ENCODE data around the gene GNPTAB. TPM values are rescaled to one million over a fixed set of nuclear protein-coding genes. Genes with fewer than 3 reads are reported as not detected.

Gene GNPTAB
- total and polyA plus RNA-seq, 2 of the 13 experiments (the other 11 are each of a cell fraction or from before 2014, with no cell fraction given): 13.6 to 19.4 TPM

DNA sequence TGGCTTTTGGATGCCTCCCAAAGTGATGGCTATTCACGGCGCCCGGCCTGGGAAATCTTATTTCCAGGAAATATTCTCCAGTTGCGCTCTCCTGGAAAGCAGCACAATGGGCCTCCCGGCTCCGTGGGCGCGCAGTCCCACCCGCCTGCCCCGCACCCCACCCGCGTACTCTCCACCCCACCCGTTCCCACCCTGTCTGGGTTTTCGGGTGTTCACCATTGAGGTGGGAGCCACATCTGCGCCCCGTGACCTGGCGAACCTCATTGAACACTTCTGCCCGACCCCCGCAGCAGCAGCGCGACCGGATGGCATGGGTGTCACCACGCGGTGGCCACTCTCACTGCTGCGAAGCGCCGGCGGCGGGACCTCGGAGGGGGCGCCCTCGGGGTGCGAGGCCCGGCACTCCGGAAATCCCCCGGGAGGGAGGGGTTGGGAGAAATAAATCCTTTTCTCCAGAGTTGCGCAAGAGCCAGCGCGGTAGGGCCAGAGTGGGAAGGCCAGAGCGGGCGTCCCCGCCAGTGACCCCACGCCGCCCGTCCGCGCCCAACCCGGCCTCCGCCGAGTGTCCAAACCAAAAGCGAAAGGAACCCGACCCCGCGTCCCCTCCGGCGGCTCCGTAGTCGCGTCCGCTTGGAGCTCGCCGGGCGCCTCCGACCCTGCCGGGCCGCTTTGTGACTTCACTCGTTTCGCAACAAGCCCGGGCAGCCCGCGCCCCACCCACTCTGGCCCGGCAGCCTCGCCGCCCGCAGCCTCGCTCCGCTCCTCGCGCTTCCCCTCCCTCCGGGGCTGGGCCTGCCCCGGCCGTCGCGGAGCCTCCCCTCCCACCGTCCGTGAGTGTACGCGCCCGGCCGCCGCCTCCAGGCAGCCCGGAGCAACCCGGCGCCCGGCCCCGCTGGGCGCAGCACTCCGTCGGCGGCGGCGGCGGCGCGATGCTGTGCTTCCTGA is 46.4 kb upstream of the GNPTAB start, which contains the start of gene DRAM1 (continued):
- TF ChIP-seq ZBTB44 (CRISPR knock-in tag; IDR thresholded peaks at IDR 0.05) (no peak), ZFP1 (CRISPR knock-in tag; IDR thresholded peaks at IDR 0.05) (peak; percentile 39; the same call in 1 of the 2 replicates), KDM4B (CRISPR knock-in tag; IDR thresholded peaks at IDR 0.05) (peak; percentile 52; the same call in 1 of the 2 replicates), PCBP1 (IDR thresholded peaks at IDR 0.05; ENCODE audit: borderline replicate concordance, low read depth, low read length) (no peak), ZNF292 (CRISPR knock-in tag; IDR thresholded peaks at IDR 0.05; ENCODE audit: borderline replicate concordance, low read depth) (peak; percentile 72; the same call in 1 of the 2 replicates), TMF1 (CRISPR knock-in tag; IDR thresholded peaks at IDR 0.05; ENCODE audit: low read depth) (no peak; the same call in 1 of the 2 replicates), SP140L (CRISPR knock-in tag; IDR thresholded peaks at IDR 0.05; ENCODE audit: borderline replicate concordance) (no peak), ZFP41 (CRISPR knock-in tag; IDR thresholded peaks at IDR 0.05; ENCODE audit: borderline replicate concordance) (no peak), KDM6A (CRISPR knock-in tag; IDR thresholded peaks at IDR 0.05; ENCODE audit: low read depth) (no peak), ZNF10 (CRISPR knock-in tag; IDR thresholded peaks at IDR 0.05; ENCODE audit: borderline replicate concordance, low read depth) (no peak), RXRB (CRISPR knock-in tag; IDR thresholded peaks at IDR 0.05; ENCODE audit: borderline replicate concordance) (no peak), RFX1 (IDR thresholded peaks at IDR 0.05) (no peak), SIN3A (IDR thresholded peaks at IDR 0.05; ENCODE audit: borderline replicate concordance, low read depth, low read length) (0 out of 2 replicates have a peak, but pooled peaks have one; percentile 61), ZBTB38 (CRISPR knock-in tag; IDR thresholded peaks at IDR 0.05) (peak; percentile 63), ZNF567 (CRISPR knock-in tag; IDR thresholded peaks at IDR 0.05; ENCODE audit: borderline replicate concordance) (no peak), ZNF17 (CRISPR knock-in tag; IDR thresholded peaks at IDR 0.05) (peak; percentile 83; the same call in 1 of the 2 replicates), SAFB2 (CRISPR knock-in tag; IDR thresholded peaks at IDR 0.05; ENCODE audit: borderline replicate concordance, low read depth) (peak; percentile 78; the same call in 1 of the 2 replicates), ELF4 (CRISPR knock-in tag; IDR thresholded peaks at IDR 0.05; ENCODE audit: borderline replicate concordance) (no peak), PHF21A (CRISPR knock-in tag; IDR thresholded peaks at IDR 0.05) (peak; percentile 97), SIX1 (CRISPR knock-in tag; IDR thresholded peaks at IDR 0.05; ENCODE audit: borderline replicate concordance) (no peak), ZNF296 (CRISPR knock-in tag; conservative IDR thresholded peaks at IDR 0.05) (peak; percentile 63; the same call in 1 of the 2 replicates)
- TF ChIP-seq, protein P1, sequence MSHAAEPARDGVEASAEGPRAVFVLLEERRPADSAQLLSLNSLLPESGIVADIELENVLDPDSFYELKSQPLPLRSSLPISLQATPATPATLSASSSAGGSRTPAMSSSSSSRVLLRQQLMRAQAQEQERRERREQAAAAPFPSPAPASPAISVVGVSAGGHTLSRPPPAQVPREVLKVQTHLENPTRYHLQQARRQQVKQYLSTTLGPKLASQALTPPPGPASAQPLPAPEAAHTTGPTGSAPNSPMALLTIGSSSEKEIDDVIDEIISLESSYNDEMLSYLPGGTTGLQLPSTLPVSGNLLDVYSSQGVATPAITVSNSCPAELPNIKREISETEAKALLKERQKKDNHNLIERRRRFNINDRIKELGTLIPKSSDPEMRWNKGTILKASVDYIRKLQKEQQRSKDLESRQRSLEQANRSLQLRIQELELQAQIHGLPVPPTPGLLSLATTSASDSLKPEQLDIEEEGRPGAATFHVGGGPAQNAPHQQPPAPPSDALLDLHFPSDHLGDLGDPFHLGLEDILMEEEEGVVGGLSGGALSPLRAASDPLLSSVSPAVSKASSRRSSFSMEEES (CRISPR knock-in tag; IDR thresholded peaks at IDR 0.05): peak; percentile 59; the same call in 1 of the 2 replicates
- TF ChIP-seq, protein P2, sequence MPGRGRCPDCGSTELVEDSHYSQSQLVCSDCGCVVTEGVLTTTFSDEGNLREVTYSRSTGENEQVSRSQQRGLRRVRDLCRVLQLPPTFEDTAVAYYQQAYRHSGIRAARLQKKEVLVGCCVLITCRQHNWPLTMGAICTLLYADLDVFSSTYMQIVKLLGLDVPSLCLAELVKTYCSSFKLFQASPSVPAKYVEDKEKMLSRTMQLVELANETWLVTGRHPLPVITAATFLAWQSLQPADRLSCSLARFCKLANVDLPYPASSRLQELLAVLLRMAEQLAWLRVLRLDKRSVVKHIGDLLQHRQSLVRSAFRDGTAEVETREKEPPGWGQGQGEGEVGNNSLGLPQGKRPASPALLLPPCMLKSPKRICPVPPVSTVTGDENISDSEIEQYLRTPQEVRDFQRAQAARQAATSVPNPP (CRISPR knock-in tag; IDR thresholded peaks at IDR 0.05): peak; percentile 48; the same call in 1 of the 2 replicates
- TF ChIP-seq, protein P3, sequence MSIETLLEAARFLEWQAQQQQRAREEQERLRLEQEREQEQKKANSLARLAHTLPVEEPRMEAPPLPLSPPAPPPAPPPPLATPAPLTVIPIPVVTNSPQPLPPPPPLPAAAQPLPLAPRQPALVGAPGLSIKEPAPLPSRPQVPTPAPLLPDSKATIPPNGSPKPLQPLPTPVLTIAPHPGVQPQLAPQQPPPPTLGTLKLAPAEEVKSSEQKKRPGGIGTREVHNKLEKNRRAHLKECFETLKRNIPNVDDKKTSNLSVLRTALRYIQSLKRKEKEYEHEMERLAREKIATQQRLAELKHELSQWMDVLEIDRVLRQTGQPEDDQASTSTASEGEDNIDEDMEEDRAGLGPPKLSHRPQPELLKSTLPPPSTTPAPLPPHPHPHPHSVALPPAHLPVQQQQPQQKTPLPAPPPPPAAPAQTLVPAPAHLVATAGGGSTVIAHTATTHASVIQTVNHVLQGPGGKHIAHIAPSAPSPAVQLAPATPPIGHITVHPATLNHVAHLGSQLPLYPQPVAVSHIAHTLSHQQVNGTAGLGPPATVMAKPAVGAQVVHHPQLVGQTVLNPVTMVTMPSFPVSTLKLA (IDR thresholded peaks at IDR 0.05): no peak
